GM12878 (cell line): ENCODE data around the gene MYO1C. TPM values are rescaled to one million over a fixed set of nuclear protein-coding genes. Genes with fewer than 3 reads are reported as not detected.

Experiments used
- ATAC-seq: fragments of 200-7000 bp; cut with Tn5 transposase; 3 replicates; pipeline ENCODE4 v1.9.1; 2020; ENCODE audit warnings: mild to moderate bottlenecking, moderate library complexity
- BruUV-seq: library from RNA; stranded (reverse); fragments of 400-500 nt; replicated peaks from 2 replicates; lab custom pipeline; 2021; lab: Mats Ljungman, UMichigan
- CTCF ChIA-PET: fragments of 300-600 bp; sonication (Branson Sonifier 250); formaldehyde crosslinking; extraction: SDS; loops from one replicate; lab custom pipeline; 2021; ENCODE audit warnings: inconsistent platforms; lab: Yijun Ruan, JAX
- POLR2A ChIA-PET: fragments of 350-600 bp; formaldehyde crosslinking; extraction: SDS; loops from one replicate; lab custom pipeline; 2021; ENCODE audit warnings: inconsistent platforms; lab: Charles Lee
- RAD21 ChIA-PET: fragments of 300-600 bp; sonication (Branson Sonifier 250); formaldehyde crosslinking; loops from one replicate; lab custom pipeline; 2023; ENCODE audit warnings: antibody characterized with exemption; ENCODE audit not compliant: unreplicated experiment; lab: Charles Lee
- SMC1A ChIA-PET: fragments of 300-600 bp; sonication (Branson Sonifier 250); formaldehyde crosslinking; loops from one replicate; lab custom pipeline; 2023; ENCODE audit not compliant: unreplicated experiment, uncharacterized antibody; lab: Charles Lee
- DNase-seq: peaks from one replicate; pipeline ENCODE4 v3.0.0-alpha.2; 2011; ENCODE audit warnings: low read depth, low spot score
- FAIRE-seq: peaks from 3 replicates; lab custom pipeline; 2011; peaks lifted over from hg19 to GRCh38; lab: Jason Lieb, UNC
- H2AFZ ChIP-seq: 2 replicates; pipeline ENCODE4 v1.6.0; 2011; ENCODE audit warnings: low read depth, low read length, control low read depth; ENCODE audit not compliant: control insufficient read depth
- H3K27ac ChIP-seq: 2 replicates; pipeline ENCODE4 v1.5.1; 2011; ENCODE audit warnings: control low read depth; ENCODE audit not compliant: control insufficient read depth, insufficient read depth
- H3K27me3 ChIP-seq, 2 experiments: replicated peaks in 1 of 2; 2 replicates each; pipeline versions ENCODE4 v1.6.0 to v1.6.1; 2011; ENCODE audit warnings: low read length in 1 of 2; ENCODE audit not compliant: control insufficient read depth in 2 of 2, insufficient read depth in 2 of 2
- H3K36me3 ChIP-seq, 2 experiments: 2 replicates each; pipeline ENCODE4 v1.5.1; 2011; ENCODE audit warnings: low read length in 1 of 2; ENCODE audit not compliant: control insufficient read depth in 2 of 2, insufficient read depth in 2 of 2
- H3K4me1 ChIP-seq: 2 replicates; pipeline ENCODE4 v1.6.1; 2011; ENCODE audit warnings: mild to moderate bottlenecking, low read length, moderate library complexity, mixed read lengths; ENCODE audit not compliant: control insufficient read depth, insufficient read depth
- H3K4me2 ChIP-seq: 2 replicates; pipeline ENCODE4 v1.6.0; 2011; ENCODE audit warnings: control low read depth; ENCODE audit not compliant: control insufficient read depth, insufficient read depth
- H3K4me3 ChIP-seq: fragments of 200-600 bp; sonication (generic); 2 replicates; pipeline ENCODE4 v1.5.1; 2016
- H3K79me2 ChIP-seq: 2 replicates; pipeline ENCODE4 v1.6.0; 2011; ENCODE audit warnings: low read length; ENCODE audit not compliant: control insufficient read depth, insufficient read depth
- H3K9ac ChIP-seq: 2 replicates; pipeline ENCODE4 v1.8.0; 2011; ENCODE audit warnings: low read length, control low read depth, mixed read lengths; ENCODE audit not compliant: control insufficient read depth, insufficient read depth
- H3K9me3 ChIP-seq: replicated peaks from 3 replicates; pipeline ENCODE4 v1.5.1; 2011; ENCODE audit warnings: mild to moderate bottlenecking, low read length; ENCODE audit not compliant: control insufficient read depth, insufficient read depth
- H4K20me1 ChIP-seq: 2 replicates; pipeline ENCODE4 v1.6.0; 2011; ENCODE audit not compliant: control insufficient read depth, insufficient read depth
- ASH2L ChIP-seq: fragments of 300-600, 200-600 bp; sonication (generic); IDR thresholded peaks from 2 replicates; pipeline ENCODE4 v1.6.1; 2017; ENCODE audit warnings: low read depth, mild to moderate bottlenecking, borderline replicate concordance
- BMI1 ChIP-seq: fragments of 450-650 bp; IDR thresholded peaks from 2 replicates; pipeline ENCODE4 v1.6.1; 2016; ENCODE audit warnings: mild to moderate bottlenecking, moderate library complexity, borderline replicate concordance
- BRCA1 ChIP-seq: IDR thresholded peaks from 2 replicates; pipeline ENCODE4 v1.6.1; 2011; ENCODE audit warnings: low read depth, low read length, improper control_type of control experiment
- CHD2 ChIP-seq: IDR thresholded peaks from 2 replicates; pipeline ENCODE4 v1.6.1; 2011; ENCODE audit warnings: low read depth, low read length, improper control_type of control experiment, borderline replicate concordance
- ESRRA ChIP-seq: IDR thresholded peaks from 2 replicates; pipeline ENCODE4 v1.6.1; 2012; ENCODE audit warnings: mild to moderate bottlenecking, low read length, improper control_type of control experiment
- KLF5 ChIP-seq: fragments of 450-650 bp; IDR thresholded peaks from 2 replicates; pipeline ENCODE4 v1.6.1; 2014; ENCODE audit warnings: mild to moderate bottlenecking; ENCODE audit not compliant: partially characterized antibody
- MXI1 ChIP-seq: fragments of 150-350 bp; IDR thresholded peaks from 2 replicates; pipeline ENCODE4 v1.6.1; 2011; ENCODE audit warnings: low read depth, mild to moderate bottlenecking, inconsistent platforms, low read length, improper control_type of control experiment
- RUNX3 ChIP-seq: IDR thresholded peaks from 2 replicates; pipeline ENCODE4 v1.6.1; 2012; ENCODE audit warnings: low read length, inconsistent platforms
- ZNF207 ChIP-seq: fragments of 450-650 bp; IDR thresholded peaks from 2 replicates; pipeline ENCODE4 v1.6.1; 2014; ENCODE audit warnings: antibody characterized with exemption, mild to moderate bottlenecking, borderline replicate concordance
- ZNF622 ChIP-seq: fragments of 450-650 bp; IDR thresholded peaks from 2 replicates; pipeline ENCODE4 v1.6.1; 2017; ENCODE audit warnings: mild to moderate bottlenecking, inconsistent platforms
- WGBS: methylation state at CpG from one replicate; pipeline ENCODE4 v1.1.6; 2016; ENCODE audit warnings: low lambda C conversion rate; ENCODE audit not compliant: insufficient replicate concordance, insufficient coverage; ENCODE audit errors: missing lambda C conversion rate; 5-methylcytosine and 5-hydroxymethylcytosine counted together
- in situ Hi-C: fragments of 300-500 bp; cut with MboI; formaldehyde crosslinking; loops from 9 replicates; pipeline ENCODE4 v1.14.3; 2018; ENCODE audit warnings: mixed read lengths
- intact Hi-C: fragments of 100-400 bp; cut with micrococcal nuclease; formaldehyde crosslinking; loops from one replicate; pipeline ENCODE4 v1.14.2; 2022; ENCODE audit not compliant: unreplicated experiment
- polyA plus RNA-seq, 11 experiments: library from polyadenylated mRNA; depleted of rRNA in 4 of 11; unstranded in 6 of 11; stranded (reverse) in 5 of 11; fragments of >200 nt; fragmentation: Nextera tagmentation in 4 of 11; fragmentation: Illumina TruSeq in 1 of 11; extraction: Ambion mirVana in 4 of 11; extraction: Trizol in 1 of 11; gene quantifications; 1 replicate in 1 of 11; 2 replicates in 10 of 11; pipeline versions ENCODE4 v1.2.1 to v1.2.3, GENCODE V29; 2011 to 2016; ENCODE audit warnings: inconsistent platforms in 2 of 11, missing spikeins in 2 of 11, low read depth in 1 of 11
- total RNA-seq, 4 experiments: library from RNA; depleted of rRNA in 3 of 4; stranded (reverse); fragments of >200 nt in 3 of 4; fragmentation: Illumina TruSeq in 1 of 4; extraction: Trizol in 1 of 4; gene quantifications; 2 replicates each; pipeline versions ENCODE4 v1.2.1 to v1.2.3, GENCODE V29; 2013 to 2021
- TF ChIP-seq, protein P1 (sequence below): fragments of 450-650 bp; IDR thresholded peaks from 2 replicates; pipeline ENCODE4 v1.6.1; 2017; ENCODE audit warnings: mild to moderate bottlenecking, moderate library complexity
- TF ChIP-seq, protein P2 (sequence below): IDR thresholded peaks from 2 replicates; pipeline ENCODE4 v1.6.1; 2012; ENCODE audit warnings: low read depth, low read length, improper control_type of control experiment
- TF ChIP-seq, protein P3 (sequence below): fragments of 450-650 bp; IDR thresholded peaks from 2 replicates; pipeline ENCODE4 v1.6.1; 2016; ENCODE audit warnings: mild to moderate bottlenecking
- TF ChIP-seq, protein P4 (sequence below): IDR thresholded peaks from 2 replicates; pipeline ENCODE4 v1.6.1; 2012; ENCODE audit warnings: low read depth, low read length, improper control_type of control experiment

MYO1C gene
- total and polyA plus RNA-seq, 10 of the 15 experiments (the other 5 are each of a cell fraction or from before 2014, with no cell fraction given), result 1.2 to 92.0 (median 36.6) TPM

DNA sequence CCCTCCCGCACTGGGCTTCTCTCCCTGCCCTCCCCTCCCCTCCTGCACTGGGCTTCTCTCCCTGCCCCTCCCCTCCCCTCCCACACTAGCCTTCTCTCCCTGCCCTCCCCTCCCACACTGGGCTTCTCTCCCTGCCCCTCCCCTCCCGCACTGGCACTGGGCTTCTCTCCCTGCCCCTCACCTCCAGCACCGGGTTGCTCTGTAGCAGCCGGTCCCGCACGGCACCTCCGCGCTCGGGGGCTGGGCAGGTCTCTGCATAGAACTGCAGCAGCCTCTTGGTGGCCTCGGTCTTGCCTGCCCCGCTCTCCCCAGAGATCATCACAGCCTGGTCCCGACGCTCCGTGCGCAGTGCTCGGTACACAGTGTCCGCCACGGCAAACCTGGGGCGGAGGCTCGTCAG, 9.8 kb downstream of the MYO1C start:
- CTCF ChIA-PET, result no interaction called here
- Histone ChIP-seq H3K27me3 (no peaks in the 10 kb centered on the region), H3K9me3 (no peaks in the 10 kb centered on the region), H3K79me2 (peaks cover 12% of the 10 kb centered on the region), H4K20me1 (no peaks in the 10 kb centered on the region), H3K9ac (no peak overlapping the region), H3K4me2 (no peak overlapping the region)
- POLR2A ChIA-PET, result interaction anchor here (2.7 kb wide), 1 partner anchor 7 kb away, joined by 22 read pairs; no protein-coding TSS in a partner anchor
- 96% methylated on average over 11 of the region's 20 CpGs for WGBS
- no TSS peak for BruUV-seq
- DNase-seq, result no peak
- RAD21 ChIA-PET, result no interaction called here
- SMC1A ChIA-PET, result no interaction called here
- in situ Hi-C loops (no loop called here), intact Hi-C loops (no loop called here)
- TF ChIP-seq BMI1 (no peak), BRCA1 (no peak), ZNF207 (no peak), RUNX3 (no peak), KLF5 (no peak), ESRRA (no peak), ZNF622 (no peak), CHD2 (no peak), ASH2L (no peak), MXI1 (no peak)
- TF ChIP-seq, protein P1, sequence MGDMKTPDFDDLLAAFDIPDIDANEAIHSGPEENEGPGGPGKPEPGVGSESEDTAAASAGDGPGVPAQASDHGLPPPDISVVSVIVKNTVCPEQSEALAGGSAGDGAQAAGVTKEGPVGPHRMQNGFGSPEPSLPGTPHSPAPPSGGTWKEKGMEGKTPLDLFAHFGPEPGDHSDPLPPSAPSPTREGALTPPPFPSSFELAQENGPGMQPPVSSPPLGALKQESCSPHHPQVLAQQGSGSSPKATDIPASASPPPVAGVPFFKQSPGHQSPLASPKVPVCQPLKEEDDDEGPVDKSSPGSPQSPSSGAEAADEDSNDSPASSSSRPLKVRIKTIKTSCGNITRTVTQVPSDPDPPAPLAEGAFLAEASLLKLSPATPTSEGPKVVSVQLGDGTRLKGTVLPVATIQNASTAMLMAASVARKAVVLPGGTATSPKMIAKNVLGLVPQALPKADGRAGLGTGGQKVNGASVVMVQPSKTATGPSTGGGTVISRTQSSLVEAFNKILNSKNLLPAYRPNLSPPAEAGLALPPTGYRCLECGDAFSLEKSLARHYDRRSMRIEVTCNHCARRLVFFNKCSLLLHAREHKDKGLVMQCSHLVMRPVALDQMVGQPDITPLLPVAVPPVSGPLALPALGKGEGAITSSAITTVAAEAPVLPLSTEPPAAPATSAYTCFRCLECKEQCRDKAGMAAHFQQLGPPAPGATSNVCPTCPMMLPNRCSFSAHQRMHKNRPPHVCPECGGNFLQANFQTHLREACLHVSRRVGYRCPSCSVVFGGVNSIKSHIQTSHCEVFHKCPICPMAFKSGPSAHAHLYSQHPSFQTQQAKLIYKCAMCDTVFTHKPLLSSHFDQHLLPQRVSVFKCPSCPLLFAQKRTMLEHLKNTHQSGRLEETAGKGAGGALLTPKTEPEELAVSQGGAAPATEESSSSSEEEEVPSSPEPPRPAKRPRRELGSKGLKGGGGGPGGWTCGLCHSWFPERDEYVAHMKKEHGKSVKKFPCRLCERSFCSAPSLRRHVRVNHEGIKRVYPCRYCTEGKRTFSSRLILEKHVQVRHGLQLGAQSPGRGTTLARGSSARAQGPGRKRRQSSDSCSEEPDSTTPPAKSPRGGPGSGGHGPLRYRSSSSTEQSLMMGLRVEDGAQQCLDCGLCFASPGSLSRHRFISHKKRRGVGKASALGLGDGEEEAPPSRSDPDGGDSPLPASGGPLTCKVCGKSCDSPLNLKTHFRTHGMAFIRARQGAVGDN, result no peak
- TF ChIP-seq, protein P2, sequence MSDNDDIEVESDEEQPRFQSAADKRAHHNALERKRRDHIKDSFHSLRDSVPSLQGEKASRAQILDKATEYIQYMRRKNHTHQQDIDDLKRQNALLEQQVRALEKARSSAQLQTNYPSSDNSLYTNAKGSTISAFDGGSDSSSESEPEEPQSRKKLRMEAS, result no peak
- TF ChIP-seq, protein P3, sequence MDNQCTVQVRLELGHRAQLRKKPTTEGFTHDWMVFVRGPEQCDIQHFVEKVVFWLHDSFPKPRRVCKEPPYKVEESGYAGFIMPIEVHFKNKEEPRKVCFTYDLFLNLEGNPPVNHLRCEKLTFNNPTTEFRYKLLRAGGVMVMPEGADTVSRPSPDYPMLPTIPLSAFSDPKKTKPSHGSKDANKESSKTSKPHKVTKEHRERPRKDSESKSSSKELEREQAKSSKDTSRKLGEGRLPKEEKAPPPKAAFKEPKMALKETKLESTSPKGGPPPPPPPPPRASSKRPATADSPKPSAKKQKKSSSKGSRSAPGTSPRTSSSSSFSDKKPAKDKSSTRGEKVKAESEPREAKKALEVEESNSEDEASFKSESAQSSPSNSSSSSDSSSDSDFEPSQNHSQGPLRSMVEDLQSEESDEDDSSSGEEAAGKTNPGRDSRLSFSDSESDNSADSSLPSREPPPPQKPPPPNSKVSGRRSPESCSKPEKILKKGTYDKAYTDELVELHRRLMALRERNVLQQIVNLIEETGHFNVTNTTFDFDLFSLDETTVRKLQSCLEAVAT, result no peak
- TF ChIP-seq, protein P4, sequence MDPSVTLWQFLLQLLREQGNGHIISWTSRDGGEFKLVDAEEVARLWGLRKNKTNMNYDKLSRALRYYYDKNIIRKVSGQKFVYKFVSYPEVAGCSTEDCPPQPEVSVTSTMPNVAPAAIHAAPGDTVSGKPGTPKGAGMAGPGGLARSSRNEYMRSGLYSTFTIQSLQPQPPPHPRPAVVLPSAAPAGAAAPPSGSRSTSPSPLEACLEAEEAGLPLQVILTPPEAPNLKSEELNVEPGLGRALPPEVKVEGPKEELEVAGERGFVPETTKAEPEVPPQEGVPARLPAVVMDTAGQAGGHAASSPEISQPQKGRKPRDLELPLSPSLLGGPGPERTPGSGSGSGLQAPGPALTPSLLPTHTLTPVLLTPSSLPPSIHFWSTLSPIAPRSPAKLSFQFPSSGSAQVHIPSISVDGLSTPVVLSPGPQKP, result no peak
- TF ChIP-seq, all 136 proteins: peak for 0
- Histone ChIP-seq H3K36me3 (peaks cover 0 to 4% of the 10 kb centered on the region in 2 experiments; a peak in 3 of 4 replicates), H3K4me1 (peaks cover 8% of the 10 kb centered on the region), H3K27ac (no peak overlapping the region), H2AFZ (no peak overlapping the region), H3K4me3 (no peak overlapping the region)
- ATAC-seq, result no peak
- FAIRE-seq, result no peak
